ENCODE data around the gene PPP4R4.
"Not testable (repeated sequence)": the region's sequence is repeated elsewhere in the genome, so short reads cannot be mapped to it uniquely, and the experiment has no call there.

Gene PPP4R4

DNA sequence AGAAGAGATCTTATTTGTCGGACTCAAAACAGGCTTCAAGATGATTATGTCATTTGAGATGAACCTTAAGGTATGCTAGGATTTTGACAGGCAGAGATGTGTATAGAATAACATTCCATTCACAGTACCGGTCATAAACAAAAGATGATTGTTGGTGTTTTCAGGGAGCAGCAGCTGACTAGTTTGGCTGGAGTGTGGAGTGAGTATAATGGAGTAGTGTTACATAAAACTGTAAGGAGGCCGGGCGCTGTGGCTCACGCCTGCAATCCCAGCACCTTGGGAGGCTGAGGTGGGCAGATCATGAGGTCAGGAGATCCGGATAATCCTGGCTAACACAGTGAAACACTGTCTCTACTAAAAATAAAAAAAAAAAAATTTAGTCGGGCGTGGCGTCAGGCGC is 95.0 kb downstream of the PPP4R4 start:
- no peak for DNase-seq (ENCODE audit: low spot score)

DNA sequence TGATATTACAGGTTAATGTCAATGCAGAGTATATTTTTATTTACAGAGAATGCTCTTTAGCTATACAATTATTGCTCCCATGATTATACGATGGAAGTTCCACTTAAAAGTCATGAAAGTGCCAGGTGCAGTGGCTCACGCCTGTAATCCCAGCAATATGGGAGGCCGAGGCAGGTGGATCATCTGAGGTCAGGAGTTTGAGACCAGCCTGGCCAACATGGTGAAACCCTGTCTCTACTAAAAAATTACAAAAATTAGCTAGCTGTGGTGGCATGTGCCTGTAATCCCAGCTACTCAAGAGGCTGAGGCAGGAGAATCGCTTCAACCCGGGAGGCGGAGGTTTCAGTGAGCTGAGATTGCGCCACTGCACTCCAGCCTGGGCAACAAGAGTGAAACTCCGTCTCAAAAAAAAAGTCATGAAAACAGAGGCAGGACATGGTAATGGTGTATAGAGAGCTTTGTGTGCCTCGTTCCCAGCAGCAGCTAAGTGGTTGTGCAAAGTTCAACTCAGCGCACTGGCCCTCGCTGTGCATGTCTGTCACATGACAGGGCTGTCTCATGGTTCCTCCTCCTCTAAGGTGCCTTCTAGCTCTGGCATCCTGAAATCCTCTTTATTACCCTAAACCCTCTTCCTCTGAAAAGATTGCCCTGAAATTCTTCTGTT is 102.9 kb downstream of the PPP4R4 start:
- not testable (repeated sequence) for DNase-seq (ENCODE audit: low spot score)

- DNase-seq (ENCODE audit: low spot score), result no peak
Observed at GRCh38 chr14:94278731-94279130, 104.6 kb downstream of the PPP4R4 start.

DNA sequence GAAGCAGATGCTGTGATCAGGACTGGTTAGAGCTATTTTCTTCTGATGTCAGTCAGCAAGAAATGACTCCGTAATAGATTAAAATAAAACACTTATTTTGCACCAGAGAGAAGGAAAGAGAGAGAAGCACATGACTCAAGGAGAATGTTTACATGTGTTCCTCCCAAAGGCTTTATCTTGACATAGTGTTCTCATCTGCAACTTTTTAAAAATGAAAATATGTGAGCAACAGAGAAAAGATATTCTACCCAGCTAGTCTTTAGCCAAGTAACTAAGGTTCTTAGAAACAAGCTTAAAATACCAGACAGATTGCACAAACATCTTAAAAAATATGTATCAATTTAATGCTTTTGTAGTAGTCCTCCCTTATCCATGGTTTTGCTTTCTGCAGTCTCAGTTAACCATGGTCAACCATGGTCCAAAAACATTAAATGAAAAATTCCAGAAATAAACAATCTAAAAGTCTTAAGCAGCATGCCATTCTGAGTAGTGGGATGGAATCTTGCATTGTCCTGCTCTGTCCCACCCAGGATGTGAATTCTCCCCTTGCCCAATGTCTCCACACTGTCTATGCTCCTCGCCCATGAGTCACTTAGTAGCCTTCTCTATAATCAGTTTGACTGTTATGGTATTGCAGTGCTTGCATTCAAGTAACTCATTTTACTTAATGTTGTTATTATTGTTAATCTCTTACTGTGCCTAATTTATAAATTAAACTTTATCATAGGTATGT is 109.0 kb downstream of the PPP4R4 start:
- no peak for DNase-seq (ENCODE audit: low spot score)

- DNase-seq (ENCODE audit: low spot score), result no peak
Observed at GRCh38 chr14:94284221-94284620, 110.1 kb downstream of the PPP4R4 start.

- no peak for DNase-seq (ENCODE audit: low spot score)
Observed at GRCh38 chr14:94285158-94285557, 111.0 kb downstream of the PPP4R4 start.

GRCh38 chr14:94288610-94289465 is 114.7 kb downstream of the PPP4R4 start:
- no peak for DNase-seq (ENCODE audit: low spot score)

DNA sequence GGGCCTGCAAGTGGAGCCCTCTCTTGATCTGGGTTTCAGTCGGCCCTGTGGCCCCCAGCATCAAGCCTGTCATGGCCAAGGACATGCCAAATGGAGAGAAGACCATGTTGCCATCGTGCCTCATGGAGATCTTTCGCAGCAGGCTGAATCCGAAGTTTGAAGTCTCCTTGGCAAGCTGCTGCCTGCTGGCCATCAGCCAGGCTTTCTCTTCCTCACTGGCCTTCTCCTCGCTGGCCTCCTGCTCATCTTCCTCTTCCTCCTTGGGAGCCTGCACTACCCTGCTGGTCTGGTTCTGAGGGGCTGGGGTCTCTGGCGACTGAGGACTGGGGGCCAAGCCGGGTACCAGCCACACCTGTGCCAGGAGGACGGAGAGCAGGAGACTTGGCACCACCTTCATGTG is 116.1 kb downstream of the PPP4R4 start:
- peak; percentile 15 for DNase-seq (ENCODE audit: low spot score)

DNA sequence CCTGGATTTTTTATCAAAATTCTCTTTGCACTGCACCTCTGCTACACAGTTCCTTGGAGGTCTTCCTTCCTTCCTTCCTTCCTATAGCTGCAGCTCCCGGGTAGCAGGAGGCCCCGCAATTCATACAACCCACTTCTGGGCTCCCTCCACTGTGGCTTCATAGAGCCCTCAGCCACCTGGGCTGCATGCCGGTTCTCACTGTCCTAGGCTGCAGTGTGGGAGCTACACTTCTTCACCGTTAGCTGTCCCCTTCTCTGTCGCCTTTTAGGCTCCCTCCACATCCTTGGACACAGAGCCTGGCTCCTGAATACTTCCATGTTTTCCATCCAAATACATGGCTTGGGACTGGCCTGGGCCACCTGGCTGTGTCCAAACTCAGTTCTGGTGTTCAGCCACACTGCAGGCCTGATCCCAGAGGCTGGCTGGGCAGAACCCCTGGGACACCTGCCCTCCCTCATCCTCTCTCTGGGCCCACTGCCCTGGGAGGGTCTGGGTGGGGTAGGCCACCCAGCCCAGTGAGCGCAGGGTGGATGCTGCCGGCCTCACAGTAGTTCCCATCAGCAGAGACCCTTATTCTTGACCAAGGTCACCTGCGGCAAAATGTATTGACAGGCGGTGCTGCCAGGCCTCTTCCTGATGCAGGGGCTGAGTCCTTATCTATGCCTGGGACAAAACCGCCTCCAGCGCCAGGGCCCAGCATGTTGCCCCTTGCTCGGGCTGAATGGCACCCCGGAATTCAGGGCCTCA is 117.2 kb downstream of the PPP4R4 start:
- DNase-seq (ENCODE audit: low spot score), result no peak

- no peak for DNase-seq (ENCODE audit: low spot score)
Observed at GRCh38 chr14:94291906-94292525, 117.9 kb downstream of the PPP4R4 start.

GRCh38 chr14:94292526-94292871 is 118.4 kb downstream of the PPP4R4 start:
- no peak for DNase-seq (ENCODE audit: low spot score)

DNA sequence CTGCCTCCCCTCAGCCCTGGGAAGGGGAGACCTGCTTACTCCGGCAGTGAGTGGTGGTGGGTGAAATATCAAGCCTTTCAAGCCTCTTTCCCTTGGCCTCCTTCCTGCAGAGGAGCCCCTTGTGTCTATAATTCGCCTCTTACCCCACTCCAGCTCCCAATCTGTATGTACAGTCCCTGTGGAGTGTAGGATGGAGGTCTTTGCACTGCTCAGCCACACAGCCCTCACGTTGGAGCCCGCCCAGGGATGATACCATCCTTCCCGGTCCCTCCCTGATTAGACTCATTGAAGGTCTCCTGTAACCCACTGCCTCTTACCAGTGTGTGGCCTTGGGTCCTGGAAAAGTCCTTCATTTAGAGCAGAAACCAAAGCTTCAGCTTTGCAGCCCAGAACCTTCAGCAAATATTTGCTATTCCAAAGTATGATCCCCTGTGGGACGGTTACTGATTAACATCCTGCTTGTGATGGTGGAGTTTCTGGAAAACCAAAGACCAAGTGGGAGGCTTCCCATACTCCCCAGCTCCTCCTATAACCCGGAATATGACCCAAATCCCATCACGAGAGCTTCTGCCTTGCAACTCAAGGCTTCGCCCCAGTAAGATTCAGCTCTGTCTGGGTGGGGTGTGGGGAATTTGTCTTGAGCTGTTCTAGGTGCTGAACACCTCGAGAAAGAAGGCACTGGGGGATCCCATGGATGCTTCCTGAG is 118.9 kb downstream of the PPP4R4 start, which contains the start of gene SERPINA10:
Gene SERPINA10 (minus strand): TSS at position 397 of the 706 bp plus-strand sequence. CDS start 2,675 bp downstream, outside the sequence.
- DNase-seq (ENCODE audit: low spot score), result no peak

DNA sequence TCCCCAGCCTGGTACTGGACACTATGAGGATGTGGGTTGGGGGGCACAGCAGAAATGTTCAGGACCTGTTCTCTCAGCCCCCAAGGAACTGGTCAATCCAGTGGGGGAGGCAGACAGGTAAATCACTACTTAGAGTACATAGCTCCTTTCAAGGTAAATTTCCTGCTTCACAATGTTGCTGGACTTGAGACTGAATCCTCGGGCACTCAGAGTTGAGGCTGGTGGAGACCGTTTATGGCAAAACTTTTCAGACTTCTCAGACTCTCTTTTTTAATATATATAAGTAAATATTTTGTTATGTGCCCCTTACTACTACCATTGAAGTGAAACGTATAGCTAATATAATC is 119.4 kb downstream of the PPP4R4 start:
- no peak for DNase-seq (ENCODE audit: low spot score)

GRCh38 chr14:94295360-94296180 is 121.4 kb downstream of the PPP4R4 start:
- DNase-seq (ENCODE audit: low spot score), result no peak

DNA sequence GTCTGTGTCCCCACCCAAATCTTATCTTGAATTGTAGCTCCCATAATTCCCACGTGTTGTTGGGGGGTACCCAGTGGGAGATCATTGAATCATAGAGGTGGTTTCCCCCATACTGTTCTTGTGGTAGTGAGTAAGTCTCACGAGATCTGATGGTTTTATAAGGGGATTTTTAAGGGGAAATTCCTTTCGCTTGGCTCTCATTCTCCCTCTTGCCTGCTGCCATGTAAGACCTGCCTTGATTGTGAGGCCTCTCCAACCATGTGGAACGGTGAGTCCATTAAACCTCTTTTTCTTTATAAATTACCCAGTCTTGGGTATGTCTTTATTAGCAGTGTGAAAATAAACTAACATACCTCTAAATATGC is 122.0 kb downstream of the PPP4R4 start:
- DNase-seq (ENCODE audit: low spot score), result not testable (repeated sequence)

GRCh38 chr14:94298130-94298529 is 124.0 kb downstream of the PPP4R4 start:
- no peak for DNase-seq (ENCODE audit: low spot score)

GRCh38 chr14:94303111-94303510 is 129.0 kb downstream of the PPP4R4 start:
- no peak for DNase-seq (ENCODE audit: low spot score)

GRCh38 chr14:94304243-94304642 is 130.1 kb downstream of the PPP4R4 start:
- DNase-seq (ENCODE audit: low spot score), result no peak

DNA sequence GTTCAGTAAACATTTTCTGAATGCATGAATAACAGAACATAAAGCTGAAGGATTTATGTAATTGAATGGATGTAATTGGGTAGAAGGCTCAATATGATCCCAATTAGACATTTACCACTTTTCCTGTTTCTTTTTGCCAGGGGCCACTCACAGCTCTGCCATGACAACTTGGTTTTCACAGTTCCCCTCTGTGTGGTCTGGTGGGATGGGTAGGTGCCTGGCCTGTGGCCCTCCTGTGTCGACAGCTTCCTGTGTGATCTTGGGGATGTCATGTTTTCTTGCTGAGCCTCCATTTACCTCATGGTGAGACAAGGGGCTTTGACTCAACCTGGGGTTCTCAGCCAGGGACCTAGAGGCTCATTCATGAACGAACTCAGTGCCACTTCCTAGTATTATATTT is 131.5 kb downstream of the PPP4R4 start:
- no peak for DNase-seq (ENCODE audit: low spot score)
